Activated CD8-positive, alpha-beta memory T cell treated with anti-CD3 and anti-CD28 coated beads for 48 hours (primary cell): ENCODE measurements around the gene PILRB.
"Not testable (repeated sequence)": the region's sequence is repeated elsewhere in the genome, so short reads cannot be mapped to it uniquely, and the experiment has no call there.

Experiments used
- DNase-seq, 3 experiments: peaks; one replicate each; pipeline ENCODE4 v3.0.0-alpha.2; 2020; ENCODE audit warnings: low read depth in 2 of 3, low spot score in 2 of 3

PILRB gene

DNA sequence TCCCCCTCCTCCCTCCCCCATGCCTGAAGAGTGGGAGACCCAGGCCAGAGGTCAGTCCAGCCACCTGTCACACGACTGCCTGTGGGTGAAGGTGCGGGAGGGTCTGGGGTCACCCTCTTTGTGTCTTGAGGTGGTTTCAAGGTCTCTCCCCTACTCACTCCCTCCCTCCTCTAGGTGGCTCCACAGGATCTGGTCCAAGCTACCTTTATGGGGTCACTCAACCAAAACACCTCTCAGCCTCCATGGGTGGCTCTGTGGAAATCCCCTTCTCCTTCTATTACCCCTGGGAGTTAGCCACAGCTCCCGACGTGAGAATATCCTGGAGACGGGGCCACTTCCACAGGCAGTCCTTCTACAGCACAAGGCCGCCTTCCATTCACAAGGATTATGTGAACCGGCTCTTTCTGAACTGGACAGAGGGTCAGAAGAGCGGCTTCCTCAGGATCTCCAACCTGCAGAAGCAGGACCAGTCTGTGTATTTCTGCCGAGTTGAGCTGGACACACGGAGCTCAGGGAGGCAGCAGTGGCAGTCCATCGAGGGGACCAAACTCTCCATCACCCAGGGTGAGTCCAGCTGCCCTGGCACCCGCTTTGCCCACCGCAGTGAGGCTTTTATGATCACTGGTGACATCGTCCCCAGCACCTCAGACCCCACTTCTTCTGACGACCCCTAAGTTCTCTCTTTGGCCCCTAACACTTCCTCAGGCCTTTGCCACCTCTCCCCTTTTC lies 16.1 kb downstream of the PILRB start:
- DNase-seq, result not testable (repeated sequence)

DNA sequence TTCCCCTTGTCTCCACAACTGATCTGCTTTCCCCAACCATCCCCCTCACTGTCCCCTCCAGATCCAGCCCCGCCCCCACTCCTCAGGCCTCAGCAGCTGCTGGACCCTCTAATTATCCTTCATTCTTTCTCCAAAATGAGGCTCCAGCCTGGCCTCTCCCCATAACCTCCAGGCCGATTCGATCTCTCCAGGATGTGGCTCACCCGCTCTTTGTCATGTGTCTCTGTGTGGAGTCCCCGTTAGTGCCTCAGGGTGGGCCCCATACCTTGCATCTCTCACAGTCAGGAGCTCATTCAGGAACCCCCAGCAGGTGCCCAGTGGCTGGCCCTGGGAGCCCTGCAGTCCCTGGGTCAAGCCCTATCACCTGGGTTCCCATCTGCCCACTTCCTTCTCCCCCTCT lies 16.7 kb downstream of the PILRB start:
- DNase-seq, result no peak

DNA sequence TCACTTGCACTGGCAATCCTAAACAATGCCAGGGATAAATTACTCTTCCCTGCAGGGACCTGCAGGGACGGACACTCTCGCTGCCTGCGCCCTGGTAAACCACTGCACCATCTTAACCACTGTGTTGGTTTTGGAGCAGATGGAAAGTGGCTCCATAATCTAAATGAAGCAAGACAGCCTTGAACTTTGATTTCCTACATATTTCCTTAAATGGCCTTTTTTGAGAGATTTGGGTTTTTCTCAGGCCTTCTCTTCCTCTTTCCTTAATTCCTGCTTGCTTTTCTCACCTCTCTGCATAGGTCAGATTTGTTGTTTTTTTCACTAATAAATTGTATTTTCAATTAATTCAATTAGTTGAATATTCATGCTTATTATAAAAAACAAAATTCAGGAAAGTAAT lies 18.1 kb downstream of the PILRB start:
- no peak for DNase-seq

DNA sequence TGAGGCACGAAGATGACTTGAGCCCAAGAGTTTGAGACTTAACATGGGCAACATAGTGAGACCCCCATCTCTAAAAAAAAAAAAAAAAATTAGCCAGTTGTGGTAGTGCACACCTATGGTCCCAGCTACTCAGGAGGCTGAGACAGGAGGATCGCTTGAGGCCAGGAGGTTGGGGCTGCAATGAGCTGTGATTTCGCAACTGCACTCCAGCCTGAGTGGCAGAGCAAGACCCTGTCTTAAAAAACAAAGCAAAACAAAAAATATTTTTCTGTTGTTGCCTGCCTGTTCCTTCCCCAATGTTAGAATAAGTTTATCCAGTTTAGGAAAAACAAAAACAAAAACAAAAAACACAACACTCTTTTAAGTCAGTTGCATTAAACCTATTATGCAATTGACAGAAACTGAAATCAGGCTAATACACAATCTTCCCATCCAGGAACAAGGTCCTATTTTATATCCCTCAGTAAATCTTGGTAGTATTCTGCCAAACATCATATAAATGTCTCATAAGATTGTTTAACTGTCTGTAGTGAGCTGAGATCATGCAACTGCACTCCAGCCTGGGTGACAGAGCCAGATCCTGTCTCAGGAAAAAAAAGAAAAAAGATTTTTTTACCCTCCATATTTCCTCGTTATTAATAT lies 20.3 kb downstream of the PILRB start:
- no peak for DNase-seq

DNA sequence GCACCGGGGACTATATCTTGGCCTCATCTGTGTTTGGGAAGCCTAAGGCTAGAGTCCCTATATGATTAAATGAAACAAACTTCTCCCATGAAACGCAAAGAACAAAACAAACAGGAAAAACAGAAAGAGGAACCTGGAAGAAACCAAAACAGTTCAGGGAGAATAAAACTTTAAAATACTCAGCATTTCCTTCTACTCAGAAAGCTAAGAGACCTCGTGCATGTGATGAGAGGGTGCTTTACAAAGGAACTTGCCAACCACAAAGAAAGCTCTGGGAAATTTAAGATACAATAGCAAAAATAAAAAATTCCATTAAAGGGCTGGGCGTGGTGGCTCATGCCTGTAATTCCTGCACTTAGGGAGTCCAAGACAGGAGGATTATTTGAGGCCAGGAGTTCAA lies 22.3 kb downstream of the PILRB start:
- no peak for DNase-seq

DNA sequence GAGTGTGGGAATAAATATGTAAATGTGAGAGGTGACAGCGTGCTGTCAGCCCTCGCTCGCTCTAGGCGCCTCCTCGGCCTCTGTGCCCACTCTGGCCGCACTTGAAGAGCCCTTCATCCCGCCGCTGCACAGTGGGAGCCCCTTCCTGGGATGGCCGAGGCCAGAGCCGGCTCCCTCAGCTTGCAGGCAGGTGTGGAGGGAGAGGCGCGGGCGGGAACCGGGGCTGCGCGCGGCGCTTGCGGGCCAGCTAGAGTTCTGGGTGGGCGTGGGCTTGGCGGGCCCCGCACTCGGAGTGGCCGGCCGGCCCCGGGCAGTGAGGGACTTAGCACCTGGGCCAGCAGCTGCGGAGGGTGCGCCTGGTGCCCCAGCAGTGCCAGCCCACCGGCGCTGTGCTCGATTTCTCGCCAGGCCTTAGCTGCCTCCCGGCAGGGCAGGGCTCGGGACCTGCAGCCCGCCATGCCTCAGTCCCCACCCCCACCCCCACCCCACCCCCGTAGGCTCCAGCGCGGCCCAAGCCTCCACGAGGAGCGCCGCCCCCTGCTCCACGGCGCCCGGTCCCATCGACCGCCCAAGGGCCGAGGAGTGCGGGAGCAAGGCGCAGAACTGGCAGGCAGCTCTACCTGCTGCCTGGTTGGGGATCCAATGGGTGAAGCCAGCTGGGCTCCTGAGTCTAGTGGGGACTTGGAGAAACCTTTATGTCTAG lies 23.8 kb downstream of the PILRB start:
- not testable (repeated sequence) for DNase-seq

DNA sequence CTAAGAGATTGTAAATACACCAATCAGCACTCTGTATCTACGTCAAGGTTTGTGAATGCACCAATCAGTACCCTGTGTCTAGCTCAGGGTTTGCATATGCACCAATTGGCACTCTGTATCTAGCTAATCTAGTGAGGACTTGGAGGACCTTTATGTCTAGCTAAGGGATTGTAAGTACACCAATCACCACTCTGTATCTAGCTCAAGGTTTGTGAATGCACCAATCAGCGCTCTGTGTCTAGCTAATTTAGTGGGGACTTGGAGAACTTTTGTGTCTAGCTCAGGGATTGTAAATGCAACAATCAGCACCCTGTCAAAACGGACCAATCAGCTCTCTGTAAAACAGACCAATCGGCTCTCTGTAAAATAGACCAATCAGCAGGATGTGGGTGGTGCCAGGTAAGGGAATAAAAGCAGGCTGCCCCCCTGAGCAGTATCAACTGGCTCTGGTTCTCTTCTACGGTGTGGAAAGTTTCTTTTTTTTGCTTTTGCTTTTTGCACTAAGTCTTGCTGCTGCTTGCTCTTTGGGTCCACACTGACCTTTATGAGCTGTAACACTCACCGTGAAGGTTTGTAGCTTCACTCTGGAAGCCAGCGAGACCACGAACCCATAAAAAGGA lies 24.4 kb downstream of the PILRB start:
- DNase-seq, result not testable (repeated sequence)

DNA sequence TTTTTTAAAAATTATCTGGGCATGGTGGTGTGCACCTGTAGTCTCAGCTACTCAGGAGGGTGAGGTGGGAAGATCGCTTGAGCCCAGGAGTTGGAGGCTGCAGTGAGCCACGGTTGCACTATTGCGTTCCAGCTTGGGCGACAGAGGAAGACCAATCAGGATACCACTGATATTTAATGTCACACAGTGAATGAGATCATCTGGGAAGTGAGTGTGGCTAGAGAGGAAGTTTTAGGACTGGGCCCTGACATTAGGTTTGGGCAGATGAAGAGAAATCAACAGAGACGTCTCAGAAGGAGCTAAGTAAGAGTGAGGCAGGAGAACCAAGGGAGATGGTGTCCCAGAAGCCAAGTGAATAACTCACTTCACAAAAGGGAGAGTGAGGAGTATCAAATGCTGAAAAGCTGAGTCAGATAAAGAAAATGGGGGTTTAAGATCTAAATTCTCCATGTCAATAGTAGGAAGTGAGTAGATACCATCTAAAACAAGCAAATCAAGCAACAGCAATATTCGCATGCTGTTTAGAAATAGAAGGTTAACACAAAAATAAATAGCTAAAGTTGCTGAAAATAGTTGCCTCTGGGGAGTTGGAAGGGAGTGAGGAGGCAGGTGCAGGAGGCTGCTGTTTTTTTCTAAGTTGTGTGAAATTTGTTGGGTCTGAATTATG lies 26.8 kb downstream of the PILRB start:
- DNase-seq, result no peak

DNA sequence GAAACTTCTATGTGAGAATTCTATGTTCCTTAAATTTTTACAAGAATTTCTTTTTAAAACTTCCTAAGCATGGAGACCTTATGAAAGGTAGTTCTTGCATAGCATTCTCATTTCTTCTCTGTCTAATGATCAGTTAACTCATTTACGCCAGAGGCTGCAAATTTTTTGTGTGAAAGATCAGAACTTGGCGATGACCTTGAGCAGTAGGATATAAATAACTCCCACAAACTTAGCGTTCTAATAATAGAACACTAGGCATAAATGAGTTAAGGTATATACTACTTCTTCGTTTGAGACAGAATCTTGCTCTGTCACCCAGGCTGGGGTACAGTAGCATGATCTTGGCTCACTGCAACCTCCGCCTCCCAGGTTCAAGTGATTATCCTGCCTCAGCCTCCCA lies 29.0 kb downstream of the PILRB start:
- DNase-seq, result no peak

DNA sequence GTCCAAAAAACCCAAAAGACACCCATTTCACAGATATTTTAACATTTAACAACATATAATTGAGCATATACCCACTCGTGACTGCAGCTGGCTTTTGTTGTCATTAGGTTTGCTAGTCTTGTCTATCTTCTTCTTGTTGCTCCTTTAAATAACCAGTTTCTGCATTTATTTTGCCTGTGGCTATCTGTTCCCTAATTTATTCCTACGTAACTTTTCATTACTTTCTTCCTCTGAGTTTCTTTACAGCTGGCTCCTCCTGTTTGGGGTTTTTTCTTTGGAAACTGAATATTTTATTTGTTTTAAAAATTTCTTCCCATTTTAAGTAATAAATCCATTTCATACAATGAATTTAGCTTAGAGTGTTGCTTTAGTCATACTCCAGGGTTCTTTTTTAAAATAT lies 29.8 kb downstream of the PILRB start:
- DNase-seq, result no peak

DNA sequence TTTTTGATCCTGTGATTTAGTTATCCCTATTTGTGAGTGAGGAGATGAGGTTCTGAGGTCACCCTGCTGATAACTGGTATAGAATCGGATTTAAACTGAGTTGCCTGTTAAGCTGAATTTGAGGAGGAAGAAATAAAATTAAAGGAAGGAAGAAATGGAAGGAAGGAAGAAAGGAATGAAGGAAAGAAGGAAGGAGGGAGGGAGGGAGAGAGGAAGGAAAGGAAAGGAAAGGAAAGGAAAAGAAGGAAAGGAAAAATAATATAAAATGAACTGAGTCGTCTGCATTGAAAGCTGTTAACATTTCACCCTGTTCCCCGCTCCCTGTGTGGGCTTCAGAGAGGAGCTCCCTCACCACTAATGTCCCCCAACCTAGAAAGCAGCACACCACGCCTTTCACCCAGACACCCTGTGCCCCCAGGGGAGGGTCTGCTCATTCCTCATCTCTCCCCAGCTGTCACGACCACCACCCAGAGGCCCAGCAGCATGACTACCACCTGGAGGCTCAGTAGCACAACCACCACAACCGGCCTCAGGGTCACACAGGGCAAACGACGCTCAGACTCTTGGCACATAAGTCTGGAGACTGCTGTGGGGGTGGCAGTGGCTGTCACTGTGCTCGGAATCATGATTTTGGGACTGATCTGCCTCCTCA lies 31.6 kb downstream of the PILRB start:
- no peak for DNase-seq

DNA sequence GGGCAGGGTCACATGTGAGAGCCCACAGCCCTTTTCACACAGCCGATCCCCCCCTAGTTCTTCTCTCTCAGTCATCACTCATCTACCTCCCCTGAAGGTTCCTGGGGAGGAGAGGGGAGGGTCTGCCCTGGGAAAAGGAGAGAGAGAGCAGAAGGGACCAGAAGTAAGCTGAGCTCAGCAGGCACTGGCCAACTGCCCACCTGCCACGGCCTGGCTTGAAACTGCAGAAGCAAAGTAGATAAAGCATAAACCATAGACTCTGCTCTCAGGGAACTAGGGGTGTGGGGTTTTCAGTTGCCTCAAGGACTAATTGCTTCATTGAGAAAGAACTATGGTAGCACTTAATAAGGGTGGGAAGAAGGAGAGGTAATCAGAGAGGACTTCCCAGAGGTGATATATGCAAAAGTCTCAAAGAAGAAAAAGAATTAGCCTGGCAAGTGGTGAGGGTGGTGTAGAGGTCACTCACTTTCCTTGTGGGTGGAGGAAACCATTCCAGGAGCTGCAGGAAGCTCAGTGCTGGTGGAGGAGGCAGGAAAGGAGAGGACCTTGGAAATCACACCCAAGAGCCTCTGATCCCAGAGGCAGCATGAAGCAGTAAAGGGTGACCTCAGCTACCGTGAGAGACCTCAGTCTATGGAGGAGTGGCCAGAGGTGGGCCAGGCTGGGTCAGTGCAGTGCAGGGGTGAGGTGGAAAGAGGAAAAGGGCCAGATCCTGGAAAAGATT lies 32.5 kb downstream of the PILRB start:
- no peak for DNase-seq

DNA sequence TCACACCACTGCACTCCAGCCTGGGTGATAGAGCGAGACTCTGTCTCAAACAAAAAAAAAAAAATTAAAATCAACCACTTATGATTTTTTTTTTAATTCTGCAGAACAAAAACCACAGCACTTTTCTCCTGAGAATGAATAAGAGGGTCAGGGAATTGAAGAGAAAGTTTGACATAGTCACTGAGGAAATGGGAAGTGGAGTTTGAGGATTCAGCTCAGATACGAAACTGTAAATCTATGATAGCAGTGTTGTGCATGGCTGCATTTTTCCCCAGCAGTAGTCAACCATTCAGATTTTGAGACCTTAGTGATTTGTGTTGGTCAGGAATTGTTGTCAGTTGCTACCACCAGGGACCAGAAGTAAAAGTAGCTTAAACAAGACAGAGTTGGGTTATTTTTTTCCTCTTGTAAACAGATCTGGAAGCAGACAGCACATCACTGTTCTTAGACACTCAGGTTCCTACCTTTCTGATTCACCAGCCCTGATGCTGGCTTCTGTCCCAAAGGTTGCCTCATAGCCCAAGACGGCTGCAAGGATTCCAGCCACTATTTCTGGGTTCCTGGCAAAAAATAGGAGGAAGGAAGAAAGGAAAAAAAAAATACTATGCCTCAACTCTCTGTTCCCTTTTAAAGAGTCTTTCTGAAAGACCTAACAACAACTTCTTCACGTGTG lies 35.5 kb downstream of the PILRB start:
- no peak for DNase-seq

DNA sequence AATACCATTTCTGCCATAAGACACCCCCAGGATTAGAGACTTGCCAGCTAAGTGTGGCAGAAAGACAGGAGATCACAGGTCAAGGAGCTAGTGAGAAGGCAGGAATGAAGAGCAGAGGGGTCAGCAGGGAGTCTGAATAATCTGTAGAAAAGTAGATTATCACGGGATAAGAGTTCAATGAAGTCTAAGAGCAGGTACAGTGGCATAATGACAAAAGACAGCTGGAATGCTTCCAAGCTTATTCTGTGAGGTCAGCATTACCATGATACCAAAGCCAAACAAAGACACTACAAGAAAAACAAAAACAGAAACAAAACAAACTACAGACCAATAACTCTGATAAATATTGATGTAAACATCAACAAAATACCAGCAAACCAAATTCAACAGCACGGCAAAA lies 36.2 kb downstream of the PILRB start:
- DNase-seq, result no peak

DNA sequence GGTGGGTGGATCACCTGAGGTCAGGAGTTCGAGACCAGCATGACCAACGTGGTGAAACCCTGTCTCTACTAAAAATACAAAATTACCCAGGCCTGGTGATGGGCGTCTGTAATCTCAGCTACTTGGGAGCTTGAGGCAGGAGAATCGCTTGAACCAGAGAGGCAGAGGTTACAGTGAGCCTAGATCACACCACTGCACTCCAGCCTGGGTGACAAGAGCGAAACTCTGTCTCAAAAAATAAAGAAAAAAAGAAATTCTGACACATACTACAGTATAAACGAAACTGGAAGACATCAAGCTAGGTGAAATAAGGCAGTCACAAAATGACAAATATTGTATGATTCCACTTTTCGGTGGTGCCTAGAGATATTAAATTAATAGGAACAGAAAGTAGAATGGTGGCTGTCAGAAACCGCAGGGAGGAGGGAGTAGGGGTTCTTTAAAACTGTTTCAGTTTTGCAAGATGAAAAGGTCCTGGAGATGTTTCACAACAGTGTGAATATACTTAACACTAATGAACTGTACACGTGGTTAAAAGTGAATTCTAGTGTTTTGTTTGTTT lies 38.6 kb downstream of the PILRB start:
- no peak for DNase-seq

DNA sequence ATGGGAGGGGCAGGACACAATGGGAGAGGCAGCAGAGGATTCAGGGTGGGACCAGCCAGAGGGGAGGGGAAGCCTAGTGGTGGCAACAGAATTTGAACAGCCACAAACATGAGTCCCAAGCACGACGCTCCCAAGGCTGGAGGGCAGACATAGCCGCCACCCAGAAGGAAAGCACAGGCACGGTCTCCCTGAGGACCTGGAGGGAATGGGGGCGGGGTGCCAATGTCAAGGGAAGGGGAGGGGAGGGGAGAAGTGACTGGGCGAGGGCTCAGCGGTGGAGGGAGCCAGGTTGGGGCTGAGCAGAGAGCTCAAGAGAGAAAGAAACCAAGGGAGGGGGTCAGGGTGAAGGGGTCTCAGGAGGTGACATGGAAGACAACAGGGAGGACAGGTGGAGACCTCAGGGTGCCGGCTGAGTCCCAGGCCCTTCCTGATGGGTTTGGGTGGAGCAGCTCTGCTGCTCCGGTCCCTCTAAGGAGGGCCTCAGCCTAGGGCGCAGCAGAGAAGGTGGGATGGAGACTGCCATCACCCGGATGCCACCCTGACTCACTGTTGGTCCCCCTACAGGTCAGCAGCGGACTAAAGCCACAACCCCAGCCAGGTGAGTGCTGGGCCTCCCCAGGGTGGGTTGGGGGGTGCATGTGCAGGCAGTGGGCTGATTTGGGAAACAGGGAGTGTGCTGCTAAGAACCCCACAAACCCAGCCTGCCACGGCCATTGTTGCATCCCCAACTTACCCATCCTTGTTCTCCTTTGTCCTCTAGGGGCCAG lies 39.6 kb downstream of the PILRB start:
- no peak for DNase-seq

DNA sequence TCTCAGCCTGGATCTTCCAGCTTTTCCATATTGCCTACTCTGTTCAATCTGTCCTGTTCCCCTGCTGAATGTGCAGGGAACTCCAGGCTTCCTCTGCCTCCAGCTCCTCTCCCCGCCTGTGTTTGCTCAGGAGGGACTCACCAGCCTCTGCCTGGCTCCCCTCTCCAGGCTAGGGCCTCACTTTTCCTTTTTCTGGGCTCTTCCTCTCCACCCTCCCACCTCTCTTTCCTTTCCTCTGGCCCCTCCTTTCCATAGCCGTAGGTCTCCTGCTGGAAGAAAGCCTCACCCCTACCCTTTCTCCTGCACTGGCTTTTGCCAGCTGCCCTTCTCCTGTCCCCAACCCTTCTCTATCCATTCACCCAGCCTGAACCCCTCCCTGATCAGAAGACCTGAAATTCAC lies 40.3 kb downstream of the PILRB start:
- DNase-seq, result no peak

DNA sequence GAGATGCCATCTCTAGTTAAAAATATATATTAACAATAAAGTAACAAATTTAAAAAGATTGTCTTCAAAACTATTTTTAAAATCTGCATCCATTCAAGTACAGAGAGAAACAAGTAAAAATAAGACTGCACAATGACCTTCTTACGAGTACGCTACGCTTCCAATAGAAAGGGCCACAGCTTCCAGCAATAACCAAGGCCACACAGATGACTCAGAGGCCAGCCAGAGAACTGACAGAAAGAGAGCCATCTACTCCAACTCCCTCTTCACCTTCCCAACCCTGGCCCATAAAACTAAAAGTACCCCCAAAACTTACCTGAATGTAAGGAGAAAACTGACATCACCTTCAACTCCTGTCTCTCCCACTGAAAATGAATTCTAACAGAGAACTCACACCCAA lies 42.1 kb downstream of the PILRB start:
- no peak for DNase-seq

DNA sequence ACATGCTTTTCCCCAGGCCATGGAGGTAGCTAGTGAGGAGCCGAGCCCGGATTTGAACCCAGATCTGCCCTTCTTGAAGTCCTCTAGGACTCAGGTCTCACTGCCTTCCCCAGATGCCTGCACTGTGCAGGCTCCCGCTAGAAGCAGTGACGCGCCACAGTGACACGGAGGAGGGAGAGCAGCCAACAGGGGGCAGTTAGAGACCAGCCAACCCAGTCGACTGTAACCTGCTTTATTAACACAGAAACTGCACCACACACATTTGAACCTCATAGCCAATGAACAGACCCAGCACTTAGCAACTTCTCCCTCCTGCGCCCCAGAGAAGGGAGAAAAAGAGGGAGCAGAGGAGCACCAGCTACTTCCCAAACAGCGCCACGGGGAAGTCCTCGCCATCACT lies 42.7 kb downstream of the PILRB start:
- DNase-seq, result no peak
